Stomach (tissue), 4 donors: ENCODE results near the gene PYGO2.

ENCODE experiments used
- EP300 ChIP-seq: sonication (generic); formaldehyde crosslinking; IDR thresholded peaks from one replicate; pipeline ENCODE4 v1.6.1; 2017; ENCODE audit warnings: antibody characterized with exemption
- POLR2A ChIP-seq, 4 donors: fragments of 450-650 bp; IDR thresholded peaks; one replicate each; pipeline ENCODE4 v1.6.1; 2016; ENCODE audit warnings: antibody characterized with exemption in 4 of 4, control low read depth in 2 of 4, mild to moderate bottlenecking in 1 of 4, moderate library complexity in 1 of 4
- POLR2AphosphoS5 ChIP-seq, 3 donors: sonication (generic); formaldehyde crosslinking; IDR thresholded peaks; one replicate each; pipeline ENCODE4 v1.6.1; 2016; ENCODE audit warnings: antibody characterized with exemption in 3 of 3
- TF ChIP-seq, protein P1 (sequence below), 7 experiments: fragments of 450-650 bp in 4 of 7; fragments of 200-600 bp in 3 of 7; sonication (generic) in 3 of 7; IDR thresholded peaks; one replicate each; pipeline ENCODE4 v1.5.1; 2016 to 2019; ENCODE audit warnings: antibody characterized with exemption in 7 of 7, control low read depth in 2 of 7, mild to moderate bottlenecking in 1 of 7

DNA sequence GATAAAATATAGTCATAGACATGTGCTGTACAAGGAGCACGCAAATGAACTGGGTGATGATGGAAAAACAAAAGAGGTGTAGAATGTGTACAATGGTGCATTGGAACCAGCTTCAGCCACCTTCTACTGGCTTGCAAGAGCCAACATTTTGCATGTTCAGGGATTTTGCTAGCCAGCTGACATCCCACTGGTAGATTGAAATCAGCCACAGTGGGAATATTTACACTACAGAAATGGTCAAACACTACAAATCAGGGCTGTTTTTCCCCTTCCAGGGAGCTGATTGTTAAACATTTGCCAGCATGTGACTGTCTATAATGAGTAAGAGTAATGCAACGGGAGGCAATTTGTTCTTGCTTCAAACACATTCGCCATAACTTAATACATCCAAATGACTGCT, 48.3 kb downstream of the PYGO2 start:
- TF ChIP-seq, protein P1, sequence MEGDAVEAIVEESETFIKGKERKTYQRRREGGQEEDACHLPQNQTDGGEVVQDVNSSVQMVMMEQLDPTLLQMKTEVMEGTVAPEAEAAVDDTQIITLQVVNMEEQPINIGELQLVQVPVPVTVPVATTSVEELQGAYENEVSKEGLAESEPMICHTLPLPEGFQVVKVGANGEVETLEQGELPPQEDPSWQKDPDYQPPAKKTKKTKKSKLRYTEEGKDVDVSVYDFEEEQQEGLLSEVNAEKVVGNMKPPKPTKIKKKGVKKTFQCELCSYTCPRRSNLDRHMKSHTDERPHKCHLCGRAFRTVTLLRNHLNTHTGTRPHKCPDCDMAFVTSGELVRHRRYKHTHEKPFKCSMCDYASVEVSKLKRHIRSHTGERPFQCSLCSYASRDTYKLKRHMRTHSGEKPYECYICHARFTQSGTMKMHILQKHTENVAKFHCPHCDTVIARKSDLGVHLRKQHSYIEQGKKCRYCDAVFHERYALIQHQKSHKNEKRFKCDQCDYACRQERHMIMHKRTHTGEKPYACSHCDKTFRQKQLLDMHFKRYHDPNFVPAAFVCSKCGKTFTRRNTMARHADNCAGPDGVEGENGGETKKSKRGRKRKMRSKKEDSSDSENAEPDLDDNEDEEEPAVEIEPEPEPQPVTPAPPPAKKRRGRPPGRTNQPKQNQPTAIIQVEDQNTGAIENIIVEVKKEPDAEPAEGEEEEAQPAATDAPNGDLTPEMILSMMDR (IDR thresholded peaks at IDR 0.05) = no peak
- TF ChIP-seq POLR2A (IDR thresholded peaks at IDR 0.05) (no peak), POLR2AphosphoS5 (IDR thresholded peaks at IDR 0.05) (no peak), EP300 (no peak)
